ENCODE measurements around the gene LGI1. TPM values are rescaled to one million over a fixed set of nuclear protein-coding genes. Genes with fewer than 3 reads are reported as not detected.

LGI1 gene
- total RNA-seq, 1 experiment from 2014 or later: 1.2 TPM

- no peak overlapping the region for H3K27ac Mint-ChIP-seq
Measured at GRCh38 chr10:93773120-93773519, 15.4 kb downstream of the LGI1 start.

More at GRCh38 chr10:93773120-93773519, 15.4 kb downstream of the LGI1 start:
- Histone ChIP-seq H3K9me3 (ENCODE audit: control insufficient read depth, low read depth, low read length) (no peaks in the 10 kb centered on the region), H3K27me3 (ENCODE audit: insufficient read depth, low read length) (no peaks in the 10 kb centered on the region; the same call in 1 of the 2 replicates), H3K4me1 (ENCODE audit: insufficient read depth, low read length) (peaks cover 2% of the 10 kb centered on the region), H2AFZ (ENCODE audit: low read length) (no peak overlapping the region), H4K20me1 (ENCODE audit: control insufficient read depth, insufficient read depth, insufficient read length) (no peaks in the 10 kb centered on the region), H4K8ac (replicated peaks; ENCODE audit: insufficient read length, low read depth, low read length) (no peak overlapping the region), H3K27ac (ENCODE audit: insufficient read length, low read depth, low read length) (no peak overlapping the region), H3K79me1 (ENCODE audit: insufficient read depth, low read depth, low read length, poor library complexity, severe bottlenecking) (no peaks in the 10 kb centered on the region), H3K4me2 (ENCODE audit: insufficient read depth, insufficient read length, low read length) (no peak overlapping the region), H3K14ac (ENCODE audit: insufficient read depth, low read length) (no peak overlapping the region), H2BK120ac (ENCODE audit: low read depth, low read length, poor library complexity, severe bottlenecking) (no peak overlapping the region), H2BK20ac (ENCODE audit: low read depth, low read length, poor library complexity, severe bottlenecking) (no peak overlapping the region), H4K5ac (ENCODE audit: insufficient read length, low read depth, low read length) (no peak overlapping the region), H2BK15ac (ENCODE audit: low read depth, low read length) (no peak overlapping the region), H2BK12ac (ENCODE audit: insufficient read length, low read depth, low read length) (no peak overlapping the region), H2BK5ac (ENCODE audit: insufficient read length, low read length) (no peak overlapping the region), H3K56ac (ENCODE audit: insufficient read length, low read depth, low read length) (no peak overlapping the region), H3K9ac (ENCODE audit: extremely low read depth, insufficient read length, low read length) (no peak overlapping the region), H3K4ac (ENCODE audit: low read depth, low read length) (no peak overlapping the region), H4K91ac (ENCODE audit: insufficient read length, low read depth, low read length) (no peak overlapping the region), H3K23ac (ENCODE audit: insufficient read length, low read depth, low read length) (no peak overlapping the region), H3T11ph (ENCODE audit: low read length) (no peak overlapping the region), H3K79me2 (ENCODE audit: insufficient read depth, low read length) (no peaks in the 10 kb centered on the region), H2AK5ac (ENCODE audit: insufficient read length, low read length) (no peak overlapping the region), H3K18ac (ENCODE audit: insufficient read length, low read depth, low read length) (no peak overlapping the region), H3K23me2 (ENCODE audit: insufficient read length, low read depth, low read length, poor library complexity, severe bottlenecking) (no peaks in the 10 kb centered on the region)
- WGBS (ENCODE audit: extremely low coverage, insufficient read length, low lambda C conversion rate): no CpG with 5 or more reads among the region's 5 CpGs
- no peak overlapping the region for H3K4me3 Mint-ChIP-seq
- TF ChIP-seq CTCF (conservative IDR thresholded peaks at IDR 0.05): no peak; the same call in 2 of the 3 replicates
- no peak for DNase-seq
- H3K4me1 Mint-ChIP-seq: peaks cover 22 to 28% of the 10 kb centered on the region in 2 experiments
- H3K36me3 Mint-ChIP-seq (ENCODE audit: insufficient read depth in 1 of 3, low read depth in 3 of 3): no peaks in the 10 kb centered on the region
- peaks cover 6% of the 10 kb centered on the region for H3K27me3 Mint-ChIP-seq (ENCODE audit: low read depth)
- no peaks in the 10 kb centered on the region for H3K9me3 Mint-ChIP-seq
